B cell (primary cell): ENCODE measurements around the gene C6orf132. TPM values are rescaled to one million over a fixed set of nuclear protein-coding genes. Genes with fewer than 3 reads are reported as not detected.

Experiments
- ATAC-seq: fragments of 200-7000 bp; cut with Tn5 transposase; one replicate; pipeline ENCODE4 v1.10.0; 2021; ENCODE audit warnings: low read depth, mild to moderate bottlenecking, moderate number of reproducible peaks, moderate library complexity
- CTCF ChIA-PET: fragments of 350-600 bp; sonication (Branson Sonifier 250); formaldehyde crosslinking; loops from one replicate; lab custom pipeline; 2021; ENCODE audit warnings: antibody characterized with exemption, inconsistent platforms; lab: Charles Lee
- POLR2A ChIA-PET: fragments of 350-600 bp; sonication (Branson Sonifier 250); formaldehyde crosslinking; loops from one replicate; lab custom pipeline; 2021; ENCODE audit warnings: antibody characterized with exemption; lab: Charles Lee
- DNase-seq: peaks from one replicate; pipeline ENCODE4 v3.0.0; 2013
- H2AFZ ChIP-seq: 2 replicates; pipeline ENCODE4 v1.6.1; 2012; ENCODE audit warnings: mild to moderate bottlenecking, low read depth, low read length; ENCODE audit not compliant: insufficient read depth, poor library complexity, severe bottlenecking
- H3K27ac ChIP-seq, 2 donors: 1 replicate in 1 of 2; 2 replicates in 1 of 2; pipeline ENCODE4 v1.5.1; 2012 to 2013; ENCODE audit warnings: low read length in 2 of 2, mild to moderate bottlenecking in 2 of 2, moderate library complexity in 1 of 2
- H3K27me3 ChIP-seq, 4 experiments: fragments of 200-600 bp in 1 of 4; sonication (generic) in 1 of 4; replicated peaks in 1 of 4; 1 replicate in 2 of 4; 2 replicates in 2 of 4; pipeline versions ENCODE4 v1.6.1 to v1.7.0; 2013 to 2016; ENCODE audit warnings: low read length in 3 of 4, mild to moderate bottlenecking in 2 of 4, mixed read lengths in 1 of 4, moderate library complexity in 1 of 4; ENCODE audit not compliant: insufficient read depth in 4 of 4, control insufficient read depth in 3 of 4; ENCODE audit errors: control extremely low read depth in 1 of 4
- H3K36me3 ChIP-seq, 2 experiments: replicated peaks in 1 of 2; 1 replicate in 1 of 2; 2 replicates in 1 of 2; pipeline versions ENCODE4 v1.6.1 to v1.7.1; 2013; ENCODE audit warnings: low read length in 1 of 2; ENCODE audit not compliant: insufficient read depth in 2 of 2, control insufficient read depth in 1 of 2; ENCODE audit errors: control extremely low read depth in 1 of 2, extremely low read depth in 1 of 2
- H3K4me1 ChIP-seq, 2 donors: fragments of 200-600 bp in 1 of 2; sonication (generic) in 1 of 2; 1 replicate in 1 of 2; 2 replicates in 1 of 2; pipeline versions ENCODE4 v1.5.1 to v1.6.1; 2013 to 2017; ENCODE audit warnings: low read length in 2 of 2; ENCODE audit not compliant: control insufficient read depth in 2 of 2, insufficient read depth in 2 of 2
- H3K4me2 ChIP-seq: replicated peaks from 2 replicates; pipeline ENCODE3; 2012; ENCODE audit warnings: mild to moderate bottlenecking, low read depth, low read length; ENCODE audit not compliant: poor library complexity, severe bottlenecking
- H3K4me3 ChIP-seq, 5 experiments: fragments of 200-600 bp in 1 of 5; sonication (generic) in 1 of 5; 1 replicate in 3 of 5; 2 replicates in 2 of 5; pipeline versions ENCODE4 v1.5.1 to v1.7.0; 2011 to 2016; ENCODE audit warnings: low read length in 4 of 5, mild to moderate bottlenecking in 4 of 5, low read depth in 2 of 5, control low read depth in 1 of 5, moderate library complexity in 1 of 5; ENCODE audit not compliant: insufficient read depth in 1 of 5; ENCODE audit errors: control extremely low read depth in 1 of 5, extremely low read depth in 1 of 5
- H3K79me2 ChIP-seq: fragments of 200-600 bp; sonication (generic); one replicate; pipeline ENCODE4 v1.6.0; 2016; ENCODE audit warnings: low read length; ENCODE audit not compliant: control insufficient read depth, insufficient read depth
- H3K9ac ChIP-seq: fragments of 200-600 bp; sonication (generic); 2 replicates; pipeline ENCODE4 v1.6.1; 2017; ENCODE audit warnings: mild to moderate bottlenecking, low read length, moderate library complexity
- H3K9me3 ChIP-seq, 3 donors: one replicate each; pipeline versions ENCODE4 v1.6.1 to v1.7.1; 2013; ENCODE audit warnings: low read length in 2 of 3; ENCODE audit not compliant: control insufficient read depth in 2 of 3, insufficient read depth in 1 of 3; ENCODE audit errors: control extremely low read depth in 1 of 3
- H4K20me1 ChIP-seq: 2 replicates; pipeline ENCODE4 v1.6.0; 2012; ENCODE audit warnings: mild to moderate bottlenecking, low read length; ENCODE audit not compliant: insufficient read depth, control insufficient read depth, poor library complexity, severe bottlenecking
- H3K27ac Mint-ChIP-seq: one replicate; pipeline ENCODE4 v1.8.0; 2021; ENCODE audit warnings: mixed read lengths
- H3K27me3 Mint-ChIP-seq: one replicate; pipeline ENCODE4 v1.8.0; 2021; ENCODE audit warnings: mixed read lengths
- H3K4me1 Mint-ChIP-seq: one replicate; pipeline ENCODE4 v1.8.0; 2021; ENCODE audit warnings: mixed read lengths
- H3K4me3 Mint-ChIP-seq: one replicate; pipeline ENCODE4 v1.8.0; 2021; ENCODE audit warnings: mixed read lengths
- H3K9me3 Mint-ChIP-seq: one replicate; pipeline ENCODE4 v1.8.0; 2022; ENCODE audit warnings: mixed read lengths; ENCODE audit not compliant: insufficient read depth
- CTCF ChIP-seq: fragments of 200-600 bp; IDR thresholded peaks from one replicate; pipeline ENCODE4 v1.8.0; 2022; ENCODE audit warnings: antibody characterized with exemption, mild to moderate bottlenecking
- EZH2 ChIP-seq: IDR thresholded peaks from 2 replicates; pipeline ENCODE4 v1.6.1; 2012; ENCODE audit warnings: borderline replicate concordance, low read depth, mild to moderate bottlenecking, moderate library complexity, low read length; ENCODE audit not compliant: insufficient read depth, poor library complexity, severe bottlenecking
- WGBS: methylation state at CpG from one replicate; pipeline ENCODE4 v1.1.5; 2013; ENCODE audit warnings: missing lambda C conversion rate; ENCODE audit not compliant: insufficient coverage; 5-methylcytosine and 5-hydroxymethylcytosine counted together
- intact Hi-C: fragments of 100-400 bp; cut with micrococcal nuclease; formaldehyde crosslinking; loops from one replicate; pipeline ENCODE4 v1.10.0; 2022
- polyA plus RNA-seq: library from polyadenylated mRNA; depleted of rRNA; stranded (reverse); fragments of >200 nt; gene quantifications from 2 replicates; pipeline ENCODE4 v1.2.3, GENCODE V29; 2012
- total RNA-seq, 2 donors: library from RNA; stranded (reverse); fragments of 120-200 nt in 1 of 2; gene quantifications; 1 replicate in 1 of 2; 2 replicates in 1 of 2; pipeline versions ENCODE4 v1.2.3 to v1.2.4, GENCODE V29; 2013 to 2022

Gene C6orf132
- total and polyA plus RNA-seq, 2 donors (not counting 1 experiment from before 2014, with no cell fraction given), result 0.05 TPM; not detected in 1

- H3K27ac Mint-ChIP-seq, result no peak overlapping the region
- intact Hi-C loops, result loop anchor here (10.0 kb wide), 1 partner anchor 505 kb away; the partner anchor contains the start of gene UBR2
- H3K27me3 ChIP-seq, result no peaks in the 10 kb centered on the region
- H3K9me3 ChIP-seq, result peaks cover 0 to 1% (median 0%) of the 10 kb centered on the region in 3 donors
- 96% methylated on average over 3 of the region's 5 CpGs for WGBS
- ATAC-seq, result no peak
- CTCF ChIA-PET, result interaction anchor here (1.4 kb wide), 1 partner anchor 9 kb away, joined by 3 read pairs; the partner anchor contains the start of gene TAF8
- no peak overlapping the region for H3K4me3 ChIP-seq
- H4K20me1 ChIP-seq, result peaks cover 11% of the 10 kb centered on the region
- no peak overlapping the region for H3K27ac ChIP-seq
- no peak overlapping the region for H2AFZ ChIP-seq
- no peak overlapping the region for H3K4me3 Mint-ChIP-seq
- no peak for DNase-seq
- POLR2A ChIA-PET, result no interaction called here
- peaks cover 17 to 79% of the 10 kb centered on the region in 2 experiments for H3K36me3 ChIP-seq
- no peak overlapping the region for H3K9ac ChIP-seq
- no peaks in the 10 kb centered on the region for H3K27me3 Mint-ChIP-seq
- no peak overlapping the region for H3K4me2 ChIP-seq
- H3K9me3 Mint-ChIP-seq, result no peaks in the 10 kb centered on the region
- TF ChIP-seq EZH2, result no peak
- no peak for TF ChIP-seq CTCF
- H3K4me1 Mint-ChIP-seq, result no peaks in the 10 kb centered on the region
- H3K4me1 ChIP-seq, result no peaks in the 10 kb centered on the region
- peaks cover 10% of the 10 kb centered on the region for H3K79me2 ChIP-seq
Observed at GRCh38 chr6:42059743-42060142, 82.7 kb downstream of the C6orf132 start.

- ChIA-PET POLR2A (interaction anchor here (0.7 kb wide), 1 partner anchor 29 kb away, joined by 3 read pairs; no protein-coding TSS in a partner anchor), CTCF (interaction anchor here (0.6 to 15.3 kb wide), 3 partner anchors 9 to 268 kb away, joined by 3 to 198 read pairs (median 7); partner anchors contain the start of genes PRICKLE4 and TOMM6)
- Histone ChIP-seq H3K9me3 (no peaks in the 10 kb centered on the region), H4K20me1 (peaks cover 19% of the 10 kb centered on the region), H3K4me2 (no peak overlapping the region), H3K4me1 (peaks cover 18 to 22% of the 10 kb centered on the region in 2 donors), H3K9ac (no peak overlapping the region), H3K36me3 (peaks cover 9 to 50% of the 10 kb centered on the region in 2 experiments), H3K27me3 (no peaks in the 10 kb centered on the region), H3K4me3 (no peak overlapping the region), H2AFZ (no peak overlapping the region), H3K79me2 (peaks cover 59% of the 10 kb centered on the region), H3K27ac (no peak overlapping the region)
- no peak overlapping the region for H3K4me3 Mint-ChIP-seq
- no peaks in the 10 kb centered on the region for H3K9me3 Mint-ChIP-seq
- peaks cover 30% of the 10 kb centered on the region for H3K4me1 Mint-ChIP-seq
- TF ChIP-seq CTCF (no peak), EZH2 (no peak)
- H3K27ac Mint-ChIP-seq, result no peak overlapping the region
- no peak for DNase-seq
- ATAC-seq, result no peak
- intact Hi-C loops, result loop anchor here (5.0 to 10.0 kb wide), 2 partner anchors 506 to 511 kb away; partner anchors contain the start of genes FOXP4 and UBR2
- H3K27me3 Mint-ChIP-seq, result no peaks in the 10 kb centered on the region
Observed at GRCh38 chr6:42053601-42054000, 88.8 kb downstream of the C6orf132 start.
